Keratinocyte (primary cell): ENCODE data around the gene PRDM11. TPM values are rescaled to one million over a fixed set of nuclear protein-coding genes. Genes with fewer than 3 reads are reported as not detected.

Experiments
- DNase-seq: peaks from one replicate; pipeline ENCODE4 v3.0.0-alpha.2; 2011; ENCODE audit warnings: low read depth, missing footprints, low spot score
- FAIRE-seq: peaks from 2 replicates; lab custom pipeline; 2011; peaks lifted over from hg19 to GRCh38; lab: Jason Lieb, UNC
- H2AFZ ChIP-seq: 2 replicates; pipeline ENCODE4 v1.6.0; 2012; ENCODE audit warnings: low read length, control low read depth, inconsistent platforms; ENCODE audit not compliant: control insufficient read depth
- H3K27ac ChIP-seq: 2 replicates; pipeline ENCODE4 v1.5.1; 2011; ENCODE audit warnings: low read length; ENCODE audit not compliant: control insufficient read depth, insufficient read depth
- H3K27me3 ChIP-seq: 3 replicates; pipeline ENCODE4 v1.6.0; 2011; ENCODE audit warnings: low read length; ENCODE audit not compliant: control insufficient read depth, insufficient read depth; ENCODE audit errors: extremely low read depth
- H3K36me3 ChIP-seq, 2 experiments: 2 replicates in 1 of 2; 3 replicates in 1 of 2; pipeline ENCODE4 v1.5.1; 2011; ENCODE audit warnings: low read length in 2 of 2, mild to moderate bottlenecking in 1 of 2; ENCODE audit not compliant: control insufficient read depth in 2 of 2, insufficient read depth in 2 of 2; ENCODE audit errors: extremely low read depth in 1 of 2
- H3K4me1 ChIP-seq: 3 replicates; pipeline ENCODE4 v1.5.1; 2011; ENCODE audit warnings: low read length; ENCODE audit not compliant: control insufficient read depth, insufficient read depth; ENCODE audit errors: extremely low read depth
- H3K4me2 ChIP-seq: 3 replicates; pipeline ENCODE4 v1.6.0; 2011; ENCODE audit warnings: low read depth, low read length; ENCODE audit not compliant: control insufficient read depth, insufficient read depth; ENCODE audit errors: extremely low read depth
- H3K4me3 ChIP-seq, 3 experiments: fragments of 200-600 bp in 1 of 3; sonication (generic) in 1 of 3; 2 replicates in 2 of 3; 3 replicates in 1 of 3; pipeline ENCODE4 v1.5.1; 2011 to 2016; ENCODE audit warnings: low read length in 3 of 3, mild to moderate bottlenecking in 3 of 3, control low read depth in 2 of 3, inconsistent platforms in 1 of 3, low read depth in 1 of 3, mixed read lengths in 1 of 3, mixed run types in 1 of 3, moderate library complexity in 1 of 3; ENCODE audit not compliant: control insufficient read depth in 2 of 3, insufficient read depth in 2 of 3; ENCODE audit errors: extremely low read depth in 1 of 3
- H3K79me2 ChIP-seq: 2 replicates; pipeline ENCODE4 v1.6.0; 2012; ENCODE audit warnings: low read length; ENCODE audit not compliant: control insufficient read depth, insufficient read depth
- H3K9ac ChIP-seq: 3 replicates; pipeline ENCODE4 v1.6.0; 2011; ENCODE audit warnings: low read length; ENCODE audit not compliant: control insufficient read depth, insufficient read depth; ENCODE audit errors: extremely low read depth
- H3K9me1 ChIP-seq: 3 replicates; pipeline ENCODE4 v1.6.0; 2011; ENCODE audit warnings: low read length; ENCODE audit not compliant: control insufficient read depth, insufficient read depth; ENCODE audit errors: extremely low read depth
- H3K9me3 ChIP-seq: 2 replicates; pipeline ENCODE4 v1.5.1; 2012; ENCODE audit warnings: low read depth, low read length; ENCODE audit not compliant: control insufficient read depth
- H4K20me1 ChIP-seq: 3 replicates; pipeline ENCODE4 v1.6.0; 2011; ENCODE audit warnings: low read length; ENCODE audit not compliant: control insufficient read depth, insufficient read depth; ENCODE audit errors: extremely low read depth
- CTCF ChIP-seq, 3 experiments: IDR thresholded peaks in 1 of 3; conservative IDR thresholded peaks in 1 of 3; optimal IDR thresholded peaks in 1 of 3; 2 replicates in 2 of 3; 3 replicates in 1 of 3; pipeline versions ENCODE3 to v1.5.1; 2011; ENCODE audit warnings: low read length in 3 of 3, mild to moderate bottlenecking in 3 of 3, moderate library complexity in 2 of 3, control low read depth in 1 of 3, inconsistent platforms in 1 of 3; ENCODE audit not compliant: insufficient read depth in 2 of 3; ENCODE audit errors: extremely low read depth in 1 of 3
- EZH2 ChIP-seq: IDR thresholded peaks from one replicate; pipeline ENCODE4 v1.6.1; 2012; ENCODE audit warnings: inconsistent platforms, mild to moderate bottlenecking, low read length, moderate library complexity
- dilution Hi-C: fragments of 300-500 bp; cut with MboI; formaldehyde crosslinking; loops from one replicate; pipeline ENCODE4 v1.7.0; 2020; ENCODE audit warnings: low sequenced_read_pairs; ENCODE audit not compliant: extremely low pct_ligation_motif_present
- polyA plus RNA-seq, 5 experiments: library from polyadenylated mRNA; depleted of rRNA in 3 of 5; stranded (reverse) in 3 of 5; stranded (forward) in 1 of 5; unstranded in 1 of 5; fragments of >200 nt; gene quantifications; 1 replicate in 1 of 5; 2 replicates in 3 of 5; 3 replicates in 1 of 5; pipeline versions ENCODE4 v1.2.1 to v1.2.3, GENCODE V29; 2011 to 2012; ENCODE audit warnings: missing spikeins in 2 of 5, low read depth in 1 of 5, low replicate concordance in 1 of 5

The PRDM11 gene
- polyA plus RNA-seq, 1 donor (not counting 4 experiments of a cell fraction or from before 2014, with no cell fraction given): 2.1 TPM

- Histone ChIP-seq H2AFZ (no peak overlapping the region), H3K4me2 (no peak overlapping the region), H4K20me1 (no peaks in the 10 kb centered on the region), H3K36me3 (no peaks in the 10 kb centered on the region), H3K79me2 (no peaks in the 10 kb centered on the region), H3K27ac (no peak overlapping the region), H3K4me1 (peaks cover 14% of the 10 kb centered on the region), H3K9ac (no peak overlapping the region), H3K9me3 (no peaks in the 10 kb centered on the region), H3K4me3 (no peak overlapping the region), H3K27me3 (no peaks in the 10 kb centered on the region), H3K9me1 (no peaks in the 10 kb centered on the region)
- peak; percentile 67 for FAIRE-seq
- peak; percentile 88 to 97 (median 96) for TF ChIP-seq CTCF (optimal IDR thresholded peaks at IDR 0.05 in 1 of 3, IDR thresholded peaks at IDR 0.05 in 1 of 3, conservative IDR thresholded peaks at IDR 0.05 in 1 of 3; ENCODE audit: extremely low read depth in 1 of 3, insufficient read depth in 2 of 3, low read length in 3 of 3)
- no peak for TF ChIP-seq EZH2
- DNase-seq: no peak
- dilution Hi-C loops: no loop called here
These were observed 41.0 kb upstream of the PRDM11 start for GRCh38 chr11:45105233-45105983.

GRCh38 chr11:45105984-45106375 is 40.5 kb upstream of the PRDM11 start:
- dilution Hi-C loops: no loop called here

More at GRCh38 chr11:45105984-45106375, 40.5 kb upstream of the PRDM11 start:
- Histone ChIP-seq H3K4me2 (no peak overlapping the region), H3K79me2 (no peaks in the 10 kb centered on the region), H3K9ac (no peak overlapping the region), H3K9me1 (no peaks in the 10 kb centered on the region), H3K27ac (no peak overlapping the region), H3K9me3 (no peaks in the 10 kb centered on the region), H3K4me3 (no peak overlapping the region), H2AFZ (no peak overlapping the region), H3K4me1 (peaks cover 14% of the 10 kb centered on the region), H4K20me1 (no peaks in the 10 kb centered on the region), H3K27me3 (no peaks in the 10 kb centered on the region), H3K36me3 (no peaks in the 10 kb centered on the region)
- no peak for TF ChIP-seq CTCF (optimal IDR thresholded peaks at IDR 0.05 in 1 of 3, IDR thresholded peaks at IDR 0.05 in 1 of 3, conservative IDR thresholded peaks at IDR 0.05 in 1 of 3; ENCODE audit: extremely low read depth in 1 of 3, insufficient read depth in 2 of 3, low read length in 3 of 3)
- TF ChIP-seq EZH2: no peak
- DNase-seq: no peak
- no peak for FAIRE-seq
